ENCODE results near the gene CEP57. TPM values are rescaled to one million over a fixed set of nuclear protein-coding genes. Genes with fewer than 3 reads are reported as not detected.

The CEP57 gene
- total RNA-seq, result 42.0 and 44.7 TPM in 2 replicates

DNA sequence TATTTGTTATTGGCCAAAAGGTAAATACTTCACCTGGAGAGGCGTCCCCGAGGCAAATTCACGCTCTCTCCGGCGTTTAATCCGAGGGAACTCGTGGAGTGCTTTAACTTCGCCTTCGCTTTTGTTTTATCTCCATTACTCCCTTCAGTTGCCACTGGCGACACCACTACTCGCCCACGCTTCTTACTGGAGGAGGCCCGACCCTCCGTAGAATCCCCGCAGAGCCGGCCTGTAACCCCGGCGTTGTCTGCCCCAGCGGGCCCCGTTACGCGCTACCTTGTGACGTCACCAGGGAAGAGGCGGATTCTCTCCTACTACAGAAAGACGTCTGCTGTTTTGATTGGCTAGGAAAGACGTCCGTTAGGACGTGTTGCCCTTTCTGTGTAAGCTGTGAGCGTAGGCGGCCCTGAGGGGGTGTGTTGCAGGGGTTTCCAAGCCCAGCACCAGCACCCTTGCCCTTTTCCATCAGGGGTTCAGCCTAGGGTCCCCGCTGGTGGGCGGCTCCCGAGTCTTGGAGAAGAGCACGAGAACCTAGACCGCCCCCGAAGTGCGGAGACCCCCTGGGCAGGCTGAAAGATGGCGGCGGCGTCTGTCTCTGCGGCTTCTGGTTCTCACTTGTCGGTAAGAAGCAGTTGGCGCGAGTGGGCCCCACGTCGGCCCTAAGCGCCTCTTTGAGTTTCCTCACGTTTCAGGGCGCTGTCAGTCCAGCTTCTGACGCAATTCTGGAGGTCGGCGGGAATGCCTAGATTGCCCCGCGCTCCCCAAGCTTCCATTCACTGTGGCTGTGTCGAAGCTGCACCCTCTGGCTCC lies at the start of gene CEP57:
Gene CEP57 (plus strand): TSS at position 376 of the 810 bp plus-strand sequence. CDS start 201 bp downstream, at position 577.

DNA sequence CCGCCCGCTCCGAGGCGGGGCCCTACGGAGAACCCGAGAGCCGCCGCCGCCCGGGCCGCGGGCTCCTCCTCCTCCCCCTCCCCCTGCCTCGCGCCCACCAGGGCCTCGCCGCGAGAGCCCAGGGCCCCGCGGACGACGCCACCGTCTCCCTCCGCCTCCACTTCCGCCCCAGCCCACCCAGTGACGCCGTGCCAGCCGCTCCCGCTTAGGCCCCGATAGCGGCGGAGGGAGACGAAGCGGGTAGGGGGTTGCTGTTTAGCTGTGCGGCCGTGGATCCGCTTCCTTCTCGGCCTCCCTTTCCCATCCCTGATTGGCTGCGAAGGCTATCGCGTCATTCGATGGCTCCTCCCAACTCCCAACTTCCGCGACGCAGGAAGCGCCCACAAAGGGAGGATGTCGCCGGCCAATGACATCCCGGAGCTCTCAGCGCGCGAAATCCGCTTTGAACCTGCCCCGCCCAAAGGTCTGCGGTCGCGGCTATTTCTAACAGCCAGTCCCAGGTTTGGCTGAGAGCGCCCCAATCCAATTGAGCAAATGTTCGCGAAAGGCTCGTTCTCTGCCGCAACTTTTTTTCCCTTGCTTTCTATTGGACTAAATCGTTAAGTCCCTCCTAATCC lies 684 bp upstream of the CEP57 start, which contains the start of gene FAM76B:
Gene FAM76B (minus strand): TSS at position 277 of the 617 bp plus-strand sequence. CDS start 304 bp downstream, outside the sequence.

Small RNA genes within 50 kb of the gene (small RNA-seq; reads per million reads assigned to genes)
- gene RNA5SP345, result not detected

Other genes with a start within 250 kb of the CEP57 start
- 19.1 and 24.8 TPM in 2 replicates for gene FAM76B, start 716 bp upstream of the CEP57 start, total RNA-seq
- 30.6 and 32.1 TPM in 2 replicates for gene MTMR2, start 133.6 kb downstream of the CEP57 start, total RNA-seq

All from hair follicle dermal papilla cell (primary cell).